ENCODE measurements around the gene PLCB1. TPM values are rescaled to one million over a fixed set of nuclear protein-coding genes. Genes with fewer than 3 reads are reported as not detected.

The PLCB1 gene
- total and polyA plus RNA-seq, 2 experiments from 2014 or later = 6.7 to 20.5 TPM

GRCh38 chr20:8918145-8918544 lies 786.1 kb downstream of the PLCB1 start:
- no peak for DNase-seq (ENCODE audit: low spot score)
- Histone ChIP-seq H3K27me3 (no peaks in the 10 kb centered on the region), H3K4me2 (no peak overlapping the region), H3K9me2 (replicated peaks; ENCODE audit: insufficient read depth) (no peaks in the 10 kb centered on the region), H3K9me3 (ENCODE audit: low read depth) (no peaks in the 10 kb centered on the region), H2AFZ (no peak overlapping the region), H3K4me1 (ENCODE audit: insufficient read depth) (no peaks in the 10 kb centered on the region), H4K20me1 (ENCODE audit: insufficient read depth, poor library complexity, severe bottlenecking) (no peaks in the 10 kb centered on the region), H3K27ac (no peak overlapping the region), H3K36me3 (replicated peaks; ENCODE audit: insufficient read depth, low read depth) (no peaks in the 10 kb centered on the region), H3K79me2 (no peaks in the 10 kb centered on the region), H3K4me3 (no peak overlapping the region)
- WGBS (ENCODE audit: low lambda C conversion rate, missing lambda C conversion rate) = 85% methylated on average over 3 of the region's 3 CpGs
- no peak for TF ChIP-seq CTCF (IDR thresholded peaks at IDR 0.05; ENCODE audit: poor library complexity)
- no peak for TF ChIP-seq EZH2phosphoT487 (IDR thresholded peaks at IDR 0.05; ENCODE audit: low read depth, severe bottlenecking, unreplicated experiment)
- TF ChIP-seq EZH2 (IDR thresholded peaks at IDR 0.05; ENCODE audit: borderline replicate concordance) = no peak

GRCh38 chr20:8924539-8924938 lies 792.5 kb downstream of the PLCB1 start:
- Histone ChIP-seq H3K36me3 (replicated peaks; ENCODE audit: insufficient read depth, low read depth) (no peaks in the 10 kb centered on the region), H3K9me2 (replicated peaks; ENCODE audit: insufficient read depth) (no peaks in the 10 kb centered on the region), H3K27me3 (no peaks in the 10 kb centered on the region), H3K9me3 (ENCODE audit: low read depth) (no peaks in the 10 kb centered on the region), H4K20me1 (ENCODE audit: insufficient read depth, poor library complexity, severe bottlenecking) (no peaks in the 10 kb centered on the region), H3K4me3 (no peak overlapping the region), H3K79me2 (no peaks in the 10 kb centered on the region), H2AFZ (no peak overlapping the region), H3K27ac (no peak overlapping the region), H3K4me2 (no peak overlapping the region), H3K4me1 (ENCODE audit: insufficient read depth) (no peaks in the 10 kb centered on the region)
- 79% methylated on average over 2 of the region's 2 CpGs for WGBS (ENCODE audit: low lambda C conversion rate, missing lambda C conversion rate)
- no peak for DNase-seq (ENCODE audit: low spot score)
- TF ChIP-seq EZH2phosphoT487 (IDR thresholded peaks at IDR 0.05; ENCODE audit: low read depth, severe bottlenecking, unreplicated experiment) (no peak), CTCF (IDR thresholded peaks at IDR 0.05; ENCODE audit: poor library complexity) (no peak), EZH2 (IDR thresholded peaks at IDR 0.05; ENCODE audit: borderline replicate concordance) (no peak)

- no peak overlapping the region for H3K4me3 ChIP-seq
- TF ChIP-seq CTCF (IDR thresholded peaks at IDR 0.05; ENCODE audit: poor library complexity) (no peak), EZH2phosphoT487 (IDR thresholded peaks at IDR 0.05; ENCODE audit: low read depth, severe bottlenecking, unreplicated experiment) (no peak), EZH2 (IDR thresholded peaks at IDR 0.05; ENCODE audit: borderline replicate concordance) (no peak)
- H3K4me2 ChIP-seq = no peak overlapping the region
- no peaks in the 10 kb centered on the region for H3K79me2 ChIP-seq
- DNase-seq (ENCODE audit: low spot score) = no peak
- H4K20me1 ChIP-seq (ENCODE audit: insufficient read depth, poor library complexity, severe bottlenecking) = no peaks in the 10 kb centered on the region
- H3K27ac ChIP-seq = no peak overlapping the region
- no peaks in the 10 kb centered on the region for H3K36me3 ChIP-seq (replicated peaks; ENCODE audit: insufficient read depth, low read depth)
- no peaks in the 10 kb centered on the region for H3K4me1 ChIP-seq (ENCODE audit: insufficient read depth)
- H3K9me2 ChIP-seq (replicated peaks; ENCODE audit: insufficient read depth) = no peaks in the 10 kb centered on the region
- 67% methylated on average over 2 of the region's 2 CpGs for WGBS (ENCODE audit: low lambda C conversion rate, missing lambda C conversion rate)
- no peaks in the 10 kb centered on the region for H3K27me3 ChIP-seq
- no peaks in the 10 kb centered on the region for H3K9me3 ChIP-seq (ENCODE audit: low read depth)
- no peak overlapping the region for H2AFZ ChIP-seq
Measured at GRCh38 chr20:8930726-8931125, 798.7 kb downstream of the PLCB1 start.

Data from hepatocyte (in vitro differentiated cells).